Smooth muscle cell (in vitro differentiated cells): ENCODE results near the gene ZBTB16. TPM values are rescaled to one million over a fixed set of nuclear protein-coding genes. Genes with fewer than 3 reads are reported as not detected.

Experiments
- DNase-seq: peaks from one replicate; lab custom pipeline; 2025; ENCODE audit not compliant: unreplicated experiment; lab: John Stamatoyannopoulos, UW
- H2AFZ ChIP-seq: fragments of 200-600 bp; sonication (generic); 2 replicates; pipeline ENCODE4 v1.6.0; 2016; ENCODE audit warnings: antibody characterized with exemption, low read depth, mild to moderate bottlenecking
- H3F3A ChIP-seq: fragments of 200-600 bp; sonication (generic); 2 replicates; pipeline ENCODE4 v1.6.0; 2017; ENCODE audit warnings: antibody characterized with exemption, low read depth
- H3K27ac ChIP-seq: fragments of 200-600 bp; sonication (generic); 2 replicates; pipeline ENCODE4 v1.5.1; 2016; ENCODE audit warnings: low read depth, mild to moderate bottlenecking
- H3K27me3 ChIP-seq: fragments of 200-600 bp; sonication (generic); 2 replicates; pipeline ENCODE4 v1.6.1; 2016; ENCODE audit warnings: low read depth, mild to moderate bottlenecking
- H3K36me3 ChIP-seq: fragments of 200-600 bp; sonication (generic); 2 replicates; pipeline ENCODE4 v1.5.1; 2016; ENCODE audit warnings: low read depth
- H3K4me1 ChIP-seq: fragments of 200-600 bp; sonication (generic); 2 replicates; pipeline ENCODE4 v1.5.1; 2016; ENCODE audit warnings: low read depth
- H3K4me2 ChIP-seq: fragments of 200-600 bp; sonication (generic); 2 replicates; pipeline ENCODE4 v1.6.0; 2016; ENCODE audit warnings: mild to moderate bottlenecking
- H3K4me3 ChIP-seq: fragments of 200-600 bp; sonication (generic); 2 replicates; pipeline ENCODE4 v1.5.1; 2016; ENCODE audit warnings: mild to moderate bottlenecking
- H3K79me2 ChIP-seq: fragments of 200-600 bp; sonication (generic); 2 replicates; pipeline ENCODE4 v1.6.0; 2016; ENCODE audit warnings: low read depth, mild to moderate bottlenecking
- H3K9ac ChIP-seq: fragments of 200-600 bp; sonication (generic); 2 replicates; pipeline ENCODE4 v1.6.0; 2016; ENCODE audit warnings: low read depth
- H3K9me3 ChIP-seq: fragments of 200-600 bp; sonication (generic); replicated peaks from 2 replicates; pipeline ENCODE4 v1.5.1; 2016; ENCODE audit warnings: low read depth
- H4K20me1 ChIP-seq: fragments of 200-600 bp; sonication (generic); 2 replicates; pipeline ENCODE4 v1.6.0; 2016; ENCODE audit warnings: low read depth
- WGBS: methylation state at CpG from one replicate; pipeline ENCODE4 v1.1.7; 2016; ENCODE audit warnings: low lambda C conversion rate; 5-methylcytosine and 5-hydroxymethylcytosine counted together
- polyA plus RNA-seq: library from polyadenylated mRNA; unstranded; fragments of >200 nt; fragmentation: Nextera tagmentation; extraction: Ambion mirVana; gene quantifications from 2 replicates; pipeline ENCODE4 v1.2.1, GENCODE V29; 2016
- total RNA-seq: library from RNA; depleted of rRNA; stranded (reverse); fragments of >200 nt; gene quantifications from 2 replicates; pipeline ENCODE4 v1.2.3, GENCODE V29; 2014
- TF ChIP-seq, protein P1 (sequence below): fragments of 200-600 bp; sonication (generic); IDR thresholded peaks from 2 replicates; pipeline ENCODE4 v1.5.1; 2017; ENCODE audit warnings: borderline replicate concordance, mild to moderate bottlenecking, antibody characterized with exemption; ENCODE audit not compliant: insufficient read depth, poor library complexity, severe bottlenecking

The ZBTB16 gene
- total and polyA plus RNA-seq, 2 experiments from 2014 or later = not detected

DNA sequence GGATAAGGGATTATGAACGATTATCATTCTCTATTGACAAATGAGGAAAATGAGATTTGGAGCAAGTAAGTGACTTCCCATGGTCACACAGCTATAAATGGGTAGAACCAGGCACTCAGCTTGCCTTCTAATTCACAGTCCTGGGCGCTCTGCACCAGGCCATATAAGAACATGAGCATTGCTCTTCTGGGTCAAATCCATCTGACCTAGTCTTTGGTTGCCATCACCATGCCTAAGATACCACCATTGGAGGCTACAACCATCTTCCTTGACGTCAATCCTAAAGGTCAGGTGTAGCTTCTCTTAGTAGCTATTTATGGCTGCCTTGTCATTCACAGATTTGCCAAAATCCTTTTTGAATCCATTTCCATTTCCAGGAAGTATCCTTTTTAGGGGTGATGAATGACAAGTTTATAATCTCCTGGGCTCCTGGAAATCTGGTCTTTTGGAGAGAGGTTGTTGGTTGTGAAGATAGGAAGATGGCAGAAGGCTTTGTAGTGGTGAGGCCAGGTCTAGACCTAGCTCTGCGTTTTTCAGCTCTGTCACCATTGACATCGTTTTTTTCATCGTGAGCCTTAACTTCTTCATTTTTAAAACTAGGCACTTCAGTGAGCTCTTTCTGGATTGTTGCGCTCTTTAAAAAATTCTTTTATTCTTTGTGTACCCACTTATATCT is 11.1 kb downstream of the ZBTB16 start:
- TF ChIP-seq, protein P1, sequence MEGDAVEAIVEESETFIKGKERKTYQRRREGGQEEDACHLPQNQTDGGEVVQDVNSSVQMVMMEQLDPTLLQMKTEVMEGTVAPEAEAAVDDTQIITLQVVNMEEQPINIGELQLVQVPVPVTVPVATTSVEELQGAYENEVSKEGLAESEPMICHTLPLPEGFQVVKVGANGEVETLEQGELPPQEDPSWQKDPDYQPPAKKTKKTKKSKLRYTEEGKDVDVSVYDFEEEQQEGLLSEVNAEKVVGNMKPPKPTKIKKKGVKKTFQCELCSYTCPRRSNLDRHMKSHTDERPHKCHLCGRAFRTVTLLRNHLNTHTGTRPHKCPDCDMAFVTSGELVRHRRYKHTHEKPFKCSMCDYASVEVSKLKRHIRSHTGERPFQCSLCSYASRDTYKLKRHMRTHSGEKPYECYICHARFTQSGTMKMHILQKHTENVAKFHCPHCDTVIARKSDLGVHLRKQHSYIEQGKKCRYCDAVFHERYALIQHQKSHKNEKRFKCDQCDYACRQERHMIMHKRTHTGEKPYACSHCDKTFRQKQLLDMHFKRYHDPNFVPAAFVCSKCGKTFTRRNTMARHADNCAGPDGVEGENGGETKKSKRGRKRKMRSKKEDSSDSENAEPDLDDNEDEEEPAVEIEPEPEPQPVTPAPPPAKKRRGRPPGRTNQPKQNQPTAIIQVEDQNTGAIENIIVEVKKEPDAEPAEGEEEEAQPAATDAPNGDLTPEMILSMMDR = no peak
- 92% methylated on average over 7 of the region's 7 CpGs for WGBS
- no peak overlapping the region for H2AFZ ChIP-seq

DNA sequence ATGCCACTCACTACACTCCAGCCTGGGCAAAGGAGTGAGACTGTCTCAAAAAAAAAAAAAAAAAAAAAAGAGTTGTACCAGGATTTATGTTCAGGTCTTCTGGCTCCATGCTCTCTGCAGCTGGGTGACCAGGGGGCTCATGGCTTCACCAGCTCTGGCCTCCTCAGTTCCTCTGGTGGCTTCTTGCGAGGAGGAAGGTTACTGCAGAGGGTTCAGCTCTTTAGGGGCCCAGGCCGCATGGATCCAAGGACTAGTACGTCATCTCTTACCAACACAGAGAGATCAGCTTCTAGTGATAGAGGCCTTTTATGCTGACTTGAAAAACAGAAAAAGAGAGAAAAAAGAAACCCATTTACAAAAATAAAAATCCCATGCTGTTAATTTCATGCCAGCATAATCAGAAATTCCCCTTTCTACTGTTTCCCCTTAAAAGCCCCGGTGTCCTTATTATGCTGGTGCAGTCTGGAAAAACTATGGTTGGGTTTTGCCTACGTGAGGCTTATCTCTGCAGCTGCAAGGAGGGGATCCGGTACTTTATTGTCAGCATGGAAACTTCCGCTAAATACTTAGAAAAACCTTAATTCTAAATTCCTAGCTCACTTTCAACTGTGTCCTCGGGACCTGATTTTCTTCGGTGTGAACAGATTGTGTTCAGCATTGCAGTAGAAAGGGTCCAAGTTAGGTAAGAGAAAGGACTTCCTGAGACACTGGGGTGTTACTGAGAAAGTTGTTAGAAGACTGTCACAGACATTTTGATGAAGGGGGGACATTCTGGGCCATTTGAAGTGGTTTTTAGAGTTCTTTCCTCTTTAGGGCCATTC is 13.7 kb downstream of the ZBTB16 start:
- Histone ChIP-seq H3K9me3 (no peaks in the 10 kb centered on the region), H2AFZ (no peak overlapping the region), H3K79me2 (no peaks in the 10 kb centered on the region), H3K4me2 (no peak overlapping the region), H3K27me3 (peaks cover 36% of the 10 kb centered on the region), H3K4me1 (peaks cover 27% of the 10 kb centered on the region), H3F3A (no peaks in the 10 kb centered on the region), H3K27ac (no peak overlapping the region), H4K20me1 (no peaks in the 10 kb centered on the region), H3K9ac (no peak overlapping the region), H3K4me3 (no peak overlapping the region), H3K36me3 (no peaks in the 10 kb centered on the region)
- TF ChIP-seq, protein P1 = no peak
- no peak for DNase-seq
- WGBS = 75% methylated on average over 9 of the region's 9 CpGs

More for the DNA sequence above, 11.1 kb downstream of the ZBTB16 start:
- H4K20me1 ChIP-seq = no peaks in the 10 kb centered on the region
- no peak overlapping the region for H3K4me2 ChIP-seq
- H3K36me3 ChIP-seq = no peaks in the 10 kb centered on the region
- no peaks in the 10 kb centered on the region for H3K79me2 ChIP-seq
- H3K27me3 ChIP-seq = peaks cover 32% of the 10 kb centered on the region
- H3K4me1 ChIP-seq = peaks cover 1% of the 10 kb centered on the region
- H3F3A ChIP-seq = no peaks in the 10 kb centered on the region
- H3K9me3 ChIP-seq = no peaks in the 10 kb centered on the region
- H3K9ac ChIP-seq = no peak overlapping the region
- H3K27ac ChIP-seq = no peak overlapping the region
- H3K4me3 ChIP-seq = no peak overlapping the region
- DNase-seq = no peak

DNA sequence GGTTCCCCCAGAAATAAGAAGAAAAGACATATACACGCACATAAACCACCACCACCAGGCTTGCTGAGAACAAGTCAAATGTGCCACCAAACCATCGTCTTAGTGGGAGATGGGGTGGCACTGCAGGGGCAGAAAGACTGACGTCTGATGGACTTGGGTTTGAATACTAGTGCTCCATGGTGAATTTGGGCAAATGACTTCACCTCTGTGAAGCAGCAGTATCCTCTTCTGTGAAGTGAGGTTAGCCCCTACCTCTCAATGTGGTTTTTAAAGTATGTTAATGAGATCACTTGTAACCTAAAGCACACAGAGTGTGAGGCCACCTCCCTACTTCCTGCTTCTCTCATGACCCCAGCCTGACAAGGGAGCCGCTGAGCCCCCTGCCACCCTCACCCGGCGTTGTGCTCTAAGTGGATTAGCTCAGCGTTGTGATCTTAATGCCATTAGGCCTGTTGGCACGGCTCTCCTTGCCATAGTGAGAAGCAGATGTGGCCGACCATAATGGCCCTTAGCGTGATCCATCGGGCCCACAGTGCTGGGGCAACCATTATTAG is 14.4 kb downstream of the ZBTB16 start:
- Histone ChIP-seq H3K4me3 (no peak overlapping the region), H3K27ac (no peak overlapping the region), H3K36me3 (no peaks in the 10 kb centered on the region), H4K20me1 (no peaks in the 10 kb centered on the region), H3K4me2 (no peak overlapping the region), H3K9me3 (no peaks in the 10 kb centered on the region), H3K9ac (no peak overlapping the region), H3K27me3 (peaks cover 41% of the 10 kb centered on the region), H3K79me2 (no peaks in the 10 kb centered on the region), H3F3A (no peaks in the 10 kb centered on the region), H3K4me1 (peaks cover 33% of the 10 kb centered on the region), H2AFZ (no peak overlapping the region)
- 88% methylated on average over 11 of the region's 11 CpGs for WGBS
- TF ChIP-seq, protein P1 = no peak
- DNase-seq = no peak
